Muscle of back (tissue), 11 donors: ENCODE results near the gene HMG20B. TPM values are rescaled to one million over a fixed set of nuclear protein-coding genes. Genes with fewer than 3 reads are reported as not detected.
A peak's percentile ranks its signal among the peaks of the same experiment; 100 is the strongest.
"Not testable (repeated sequence)": the region's sequence is repeated elsewhere in the genome, so short reads cannot be mapped to it uniquely, and the experiment has no call there.

ENCODE experiments used
- DNase-seq, 3 donors: peaks; one replicate each; pipeline versions ENCODE4 v3.0.0 to v3.0.0-alpha.2; 2013
- polyA plus RNA-seq, 10 donors: library from polyadenylated mRNA; unstranded; fragments of 120-200 nt; gene quantifications; one replicate each; pipeline ENCODE4 v1.2.1, GENCODE V29; 2013; ENCODE audit not compliant: insufficient read length in 10 of 10

Gene HMG20B
- polyA plus RNA-seq, 10 donors: 28.2 to 43.6 (median 34.7) TPM

DNA sequence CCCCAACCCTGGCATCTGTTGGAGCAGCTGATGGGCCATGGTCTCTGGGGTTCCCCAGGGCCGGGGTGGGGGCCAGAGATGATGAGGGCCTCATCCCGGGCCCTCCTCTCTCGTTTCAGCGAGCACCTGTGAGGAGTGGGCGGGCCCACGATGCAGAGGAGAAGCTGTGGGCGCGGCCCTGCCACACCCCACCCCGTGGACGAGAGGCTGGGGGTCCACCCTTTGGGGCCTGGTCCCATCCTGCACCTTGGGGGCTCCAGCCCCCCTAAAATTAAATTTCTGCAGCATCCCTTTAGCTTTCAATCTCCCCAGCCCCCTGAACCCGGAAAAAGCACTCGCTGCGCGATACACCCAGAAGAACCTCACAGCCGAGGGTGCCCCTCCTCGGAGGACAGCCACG lies 5.6 kb downstream of the HMG20B start:
- DNase-seq: no peak

DNA sequence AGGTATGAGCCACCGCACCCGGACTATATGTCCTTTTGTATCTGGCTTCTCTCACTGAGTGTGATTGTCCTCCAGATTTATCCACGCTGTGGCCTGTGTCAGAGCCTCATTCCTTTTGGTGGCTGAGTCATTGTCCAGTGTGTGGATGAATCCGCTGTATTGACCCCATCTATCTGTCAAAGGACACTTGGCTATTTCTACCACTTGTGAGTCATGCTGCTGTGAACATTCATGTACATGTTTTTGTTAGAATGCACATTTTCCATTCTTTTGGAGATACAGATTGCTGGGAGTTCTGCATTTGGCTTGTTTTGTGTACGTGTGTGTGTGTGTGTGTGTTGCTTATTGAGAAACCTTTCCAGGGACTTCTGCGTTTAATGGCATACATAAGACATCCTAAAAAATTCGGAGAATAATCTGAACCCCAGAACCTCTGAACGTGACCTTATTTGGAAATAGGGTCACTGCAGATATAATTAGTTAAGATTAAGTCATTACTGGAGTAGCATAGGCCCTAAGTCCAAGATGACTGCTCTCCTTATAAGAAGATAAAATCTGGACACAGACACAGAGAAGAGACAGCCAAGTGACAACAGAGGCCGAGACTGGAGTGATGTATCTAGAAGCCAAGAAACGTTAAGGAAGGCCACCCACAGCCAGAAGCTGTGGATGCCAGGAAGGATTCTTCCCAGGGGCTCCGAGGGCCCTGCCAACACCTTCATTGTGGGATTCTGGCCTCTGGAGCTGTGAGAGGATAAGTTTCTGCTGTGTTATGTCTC lies 7.6 kb downstream of the HMG20B start:
- DNase-seq: peak; percentile 33 to 69 (median 67)

DNA sequence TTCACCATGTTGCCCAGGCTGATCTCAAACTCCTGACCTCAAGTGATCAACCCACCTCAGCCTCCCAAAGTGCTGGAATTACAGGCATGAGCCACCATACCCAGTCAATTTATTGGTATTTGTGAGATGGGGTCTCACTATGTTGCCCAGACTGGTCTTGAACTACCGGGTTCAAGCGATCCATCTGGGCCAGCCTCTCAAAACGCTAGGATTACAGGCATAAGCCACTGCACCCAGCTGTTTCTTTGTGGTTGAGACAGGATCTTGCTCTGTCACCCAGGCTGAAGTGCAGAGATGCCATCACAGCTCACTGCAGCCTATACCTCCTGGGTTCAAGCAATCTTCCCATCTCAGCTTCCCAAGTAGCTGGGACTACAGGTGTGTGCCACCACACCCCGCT lies 9.0 kb downstream of the HMG20B start:
- not testable (repeated sequence) for DNase-seq

DNA sequence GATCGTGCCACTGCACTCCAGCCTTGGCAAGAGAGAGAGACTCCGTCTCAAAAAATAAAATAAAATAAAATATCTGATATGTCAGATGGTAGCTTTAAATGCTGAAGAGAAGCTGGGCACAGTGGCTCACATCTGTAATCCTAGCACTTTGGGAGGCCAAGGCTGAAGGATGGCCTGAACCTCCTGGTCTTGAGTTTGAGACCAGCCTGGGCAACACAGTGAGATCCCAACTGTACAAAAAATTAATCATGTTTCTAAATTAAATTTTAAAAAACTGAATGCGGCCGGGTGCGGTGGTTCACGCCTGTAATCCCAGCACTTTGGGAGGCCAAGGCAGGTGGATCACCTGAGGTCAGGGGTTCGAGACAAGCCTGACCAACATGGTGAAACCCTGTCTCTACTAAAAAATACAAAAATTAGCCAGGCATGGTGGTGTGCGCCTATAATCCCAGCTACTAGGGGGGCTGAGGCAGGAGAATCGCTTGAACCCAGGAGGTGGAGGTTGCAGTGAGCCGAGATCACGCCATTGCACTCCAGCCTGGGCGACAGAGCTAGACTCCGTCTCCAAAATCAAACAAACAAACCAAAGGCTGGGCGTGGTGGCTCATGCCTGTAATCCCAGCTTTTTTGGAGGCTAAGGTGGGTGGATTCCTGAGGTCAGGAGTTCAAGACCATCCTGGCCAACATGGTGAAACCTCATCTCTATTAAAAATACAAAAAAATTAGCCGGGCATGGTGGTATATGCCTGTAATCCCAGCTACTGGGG lies 11.5 kb downstream of the HMG20B start:
- not testable (repeated sequence) for DNase-seq

DNA sequence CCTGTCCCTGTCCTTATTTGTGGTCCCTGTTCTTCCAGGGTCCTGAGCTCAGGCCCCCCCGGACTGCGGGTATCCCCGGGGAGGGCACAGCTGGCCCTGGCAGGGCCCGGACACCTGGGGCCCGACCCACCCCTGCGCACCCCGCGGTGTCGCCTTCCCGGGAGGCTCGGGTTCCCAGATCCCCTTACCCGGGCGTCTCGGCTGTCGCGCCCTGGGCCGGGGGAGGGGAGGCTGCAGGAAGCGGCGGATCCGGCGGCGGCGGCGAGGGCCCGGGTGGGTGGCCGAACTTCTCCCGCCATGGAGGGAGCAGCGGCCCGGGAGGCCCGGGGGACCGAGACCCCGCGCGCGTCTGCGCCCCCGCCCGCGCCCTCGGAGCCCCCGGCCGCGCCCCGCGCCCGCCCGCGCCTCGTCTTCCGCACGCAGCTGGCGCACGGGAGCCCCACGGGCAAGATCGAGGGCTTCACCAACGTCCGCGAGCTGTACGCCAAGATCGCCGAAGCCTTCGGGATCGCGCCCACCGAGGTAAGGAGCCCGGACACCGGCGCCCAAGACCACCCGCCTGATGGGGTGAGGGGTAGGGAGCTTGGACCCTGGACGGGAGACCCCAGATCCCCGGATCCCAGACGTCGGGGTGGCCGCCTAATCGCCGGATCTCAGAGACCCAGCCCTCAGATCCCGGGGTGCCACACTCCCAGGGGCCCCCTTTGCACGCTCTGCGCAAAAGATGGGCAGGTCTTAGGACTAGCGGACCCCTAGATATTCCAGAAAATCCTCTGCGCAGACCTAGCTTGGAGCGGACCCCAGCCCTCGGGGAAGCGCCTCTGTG lies 12.8 kb downstream of the HMG20B start, which contains the start of gene GIPC3:
GIPC3 (plus strand) TSS at position 178 of the 826 bp plus-strand sequence; CDS start at position 298, 120 bp downstream.
- no peak for DNase-seq

DNA sequence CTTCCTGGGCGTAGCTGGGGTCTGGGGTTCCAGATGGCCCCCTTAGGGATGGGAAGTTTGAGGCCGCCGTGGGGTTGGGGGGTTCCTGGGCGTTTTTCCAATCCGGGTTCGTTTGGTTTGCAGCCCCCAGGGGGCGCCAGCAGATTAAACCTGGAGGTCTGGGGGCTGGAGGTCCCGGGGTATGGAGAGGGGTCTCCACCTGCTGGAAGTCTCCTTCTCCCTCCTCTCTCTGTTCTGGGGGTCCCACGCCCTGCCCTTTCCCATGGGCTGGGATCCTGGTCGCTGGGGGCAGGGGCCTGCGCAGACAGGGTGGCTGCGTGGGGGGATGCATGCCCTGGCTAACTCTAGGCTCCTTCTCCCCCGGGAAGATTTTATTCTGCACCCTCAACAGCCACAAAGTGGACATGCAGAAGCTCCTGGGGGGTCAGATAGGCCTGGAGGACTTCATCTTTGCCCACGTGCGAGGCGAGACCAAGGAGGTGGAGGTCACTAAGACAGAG lies 13.4 kb downstream of the HMG20B start:
- DNase-seq: no peak

DNA sequence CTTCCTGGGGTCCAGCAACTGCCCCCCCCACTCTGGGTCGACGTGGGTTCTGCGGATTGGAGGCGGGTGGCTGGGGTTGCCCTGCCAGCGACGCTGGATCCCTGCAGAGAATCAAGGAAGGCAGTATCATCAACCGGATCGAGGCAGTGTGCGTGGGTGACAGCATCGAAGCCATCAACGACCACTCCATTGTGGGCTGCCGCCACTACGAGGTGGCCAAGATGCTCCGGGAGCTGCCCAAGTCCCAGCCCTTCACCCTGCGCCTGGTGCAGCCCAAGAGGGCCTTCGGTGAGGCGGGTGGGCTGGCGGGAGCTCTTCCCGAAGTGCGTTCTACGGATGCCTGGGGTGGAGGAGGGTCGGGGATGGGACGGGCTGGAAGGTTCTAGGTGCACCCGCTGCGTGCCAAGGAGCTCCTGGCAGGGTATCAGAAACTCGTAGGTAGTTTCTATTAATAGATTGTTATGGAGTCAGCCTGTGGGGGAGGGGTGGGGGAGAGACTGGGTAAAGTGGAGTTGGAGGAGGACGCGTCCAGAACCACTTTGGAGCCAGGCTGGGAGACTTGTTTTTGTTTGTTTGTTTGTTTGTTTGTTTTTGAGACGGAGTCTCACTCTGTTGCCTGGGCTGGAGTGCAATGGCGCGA lies 14.1 kb downstream of the HMG20B start:
- no peak for DNase-seq

DNA sequence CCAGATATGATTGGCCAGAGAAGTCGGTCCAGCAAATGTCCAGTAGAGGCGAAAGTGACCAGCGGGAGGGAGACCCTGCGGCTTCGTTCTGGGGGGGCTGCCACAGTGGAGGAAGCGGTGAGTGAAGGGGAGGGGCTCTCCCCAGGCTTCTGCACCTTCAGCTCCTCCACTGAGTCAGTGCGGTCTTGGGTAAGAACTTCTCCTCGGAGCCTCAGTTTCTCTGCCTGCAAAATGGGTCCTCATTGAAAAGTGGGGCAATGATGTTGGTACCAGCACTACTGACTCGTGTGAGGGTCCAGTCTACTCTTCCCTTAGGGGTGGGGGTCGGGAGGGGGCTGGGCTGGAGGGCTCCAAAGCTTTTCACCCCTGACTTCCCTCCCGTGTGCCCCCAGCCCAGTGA lies 16.7 kb downstream of the HMG20B start:
- no peak for DNase-seq

DNA sequence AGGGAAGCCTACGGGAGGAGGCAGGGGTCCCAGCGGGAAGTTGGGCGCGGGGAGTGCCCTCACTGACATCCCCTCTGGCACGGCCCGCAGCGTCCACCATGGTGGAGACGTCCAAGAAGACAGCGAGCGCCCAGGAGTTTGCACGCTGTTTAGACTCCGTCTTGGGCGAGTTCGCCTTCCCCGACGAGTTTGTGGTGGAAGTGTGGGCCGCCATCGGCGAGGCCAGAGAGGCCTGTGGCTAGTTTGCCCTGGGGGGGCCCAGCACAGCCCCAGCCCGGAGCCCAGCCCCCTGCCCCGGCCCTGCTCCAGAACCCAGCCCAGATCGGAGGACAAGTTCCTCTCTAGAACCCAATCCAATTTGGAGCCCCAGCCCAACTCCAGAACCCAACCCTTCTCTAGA lies 17.2 kb downstream of the HMG20B start:
- DNase-seq: no peak

DNA sequence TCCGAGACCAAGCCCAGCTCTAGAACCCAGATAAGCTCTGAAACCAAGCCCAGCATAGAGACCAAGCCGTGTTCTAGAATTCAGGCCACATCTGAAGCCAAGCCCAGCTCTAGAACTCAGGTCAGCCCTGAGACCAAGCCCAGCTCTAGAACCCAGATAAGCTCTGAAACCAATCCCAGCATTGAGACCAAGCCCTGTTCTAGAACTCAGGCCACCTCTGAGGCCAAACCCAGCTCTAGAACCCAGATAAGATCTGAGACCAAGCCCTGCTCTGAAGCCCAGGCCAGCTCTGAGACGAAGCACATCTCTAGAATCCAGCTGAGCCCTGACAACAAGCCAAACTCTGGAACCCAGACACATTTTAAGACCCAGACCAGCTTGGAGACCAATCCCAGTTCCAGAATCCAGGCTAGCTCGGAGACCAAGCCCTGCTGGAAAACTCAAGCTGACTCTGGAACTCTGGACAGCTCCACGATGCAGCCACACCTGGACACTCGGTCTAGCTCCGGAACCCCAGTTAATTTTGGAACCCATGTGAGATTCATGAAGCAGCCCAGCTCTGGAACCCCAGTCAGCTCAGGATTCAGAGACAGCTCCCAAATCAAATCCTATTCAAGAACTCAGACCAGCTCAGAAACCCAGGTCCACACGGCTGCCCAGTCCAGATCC lies 18.4 kb downstream of the HMG20B start:
- DNase-seq: no peak

DNA sequence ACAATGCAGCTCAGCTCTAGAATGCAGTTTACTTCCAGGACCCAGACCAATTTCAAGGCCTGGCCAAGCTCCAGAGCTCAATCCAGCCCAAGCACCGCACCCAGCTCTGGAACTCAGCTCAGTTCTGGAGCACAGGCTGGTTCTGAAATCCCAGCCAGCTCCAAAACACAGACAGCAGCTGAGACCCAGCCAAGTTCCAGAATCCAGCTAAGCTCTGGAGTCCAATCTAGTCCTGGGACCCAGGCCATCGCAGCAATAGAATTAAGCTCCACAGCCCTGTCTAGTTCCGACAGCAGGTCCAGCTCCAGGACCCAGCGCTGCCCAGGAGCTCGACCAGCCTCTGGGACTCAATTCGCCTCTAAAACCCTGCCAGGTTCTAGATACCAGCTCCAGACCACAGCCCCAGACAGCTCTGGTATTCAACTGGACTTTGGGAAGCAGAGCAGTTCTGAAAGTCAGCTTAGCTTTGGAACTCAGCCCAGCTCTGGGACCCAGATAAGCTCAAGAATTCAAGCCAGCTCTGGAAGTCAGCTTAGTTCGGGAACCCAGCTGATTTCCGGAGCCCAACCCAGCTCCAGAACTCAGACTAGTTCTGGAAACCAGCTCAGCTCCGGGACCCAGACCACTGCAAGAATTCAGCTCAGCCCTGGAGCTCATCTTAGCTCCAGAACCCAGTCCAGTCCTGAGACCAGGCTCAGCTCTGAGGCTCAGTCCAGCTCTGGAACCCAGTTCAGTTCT lies 19.3 kb downstream of the HMG20B start:
- peak in 1 of 3 donors; percentile 0 for DNase-seq

DNA sequence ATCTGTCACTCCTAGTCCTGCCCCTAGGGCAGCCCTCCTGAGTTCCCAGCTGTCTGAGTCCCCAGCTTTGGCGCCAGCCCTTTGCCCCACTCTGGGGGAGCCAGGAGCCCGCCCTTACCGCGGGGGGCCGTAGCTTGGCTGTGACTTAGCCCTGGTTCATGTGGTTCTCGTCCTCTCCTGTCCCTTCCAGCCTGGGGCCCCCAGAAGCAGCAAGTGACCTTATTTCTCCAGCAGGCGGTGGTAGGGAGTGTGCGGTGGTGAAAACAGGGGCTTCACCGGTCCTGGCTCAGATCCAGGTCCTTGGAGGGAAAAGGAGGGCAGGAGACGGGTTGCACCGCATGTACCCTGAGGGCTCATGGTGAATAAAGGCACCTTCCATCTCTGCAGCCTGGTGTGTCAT lies 20.4 kb downstream of the HMG20B start:
- peak in 1 of 3 donors; percentile 0 for DNase-seq

DNA sequence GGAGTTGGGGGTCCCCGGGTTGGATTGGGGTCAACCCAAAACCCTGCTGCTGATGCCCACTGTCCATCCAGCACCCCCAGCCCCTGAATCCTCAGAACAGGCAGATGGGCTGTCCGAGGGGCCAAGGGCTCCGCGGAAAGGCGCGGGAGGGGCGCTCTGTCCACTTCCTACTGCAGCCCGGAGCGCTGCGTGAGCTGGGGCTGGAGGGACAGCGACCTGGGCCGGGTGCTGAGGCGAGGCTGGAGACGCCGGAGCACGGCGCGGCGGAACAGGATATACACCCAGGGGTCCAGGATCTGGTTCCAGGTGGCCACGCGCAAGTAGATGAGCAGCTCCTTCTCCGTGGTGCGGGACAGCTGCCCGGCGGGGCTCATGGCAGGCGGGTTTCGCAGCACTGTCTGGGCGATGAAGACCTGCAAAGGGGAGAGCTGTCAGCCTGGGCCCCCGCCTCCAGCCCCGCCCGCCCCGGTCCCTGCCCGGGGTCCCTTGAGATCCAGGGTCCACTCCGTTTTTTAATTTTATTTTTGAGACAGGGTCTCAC lies 22.8 kb downstream of the HMG20B start:
- peak in 1 of 3 donors; percentile 0 for DNase-seq

DNA sequence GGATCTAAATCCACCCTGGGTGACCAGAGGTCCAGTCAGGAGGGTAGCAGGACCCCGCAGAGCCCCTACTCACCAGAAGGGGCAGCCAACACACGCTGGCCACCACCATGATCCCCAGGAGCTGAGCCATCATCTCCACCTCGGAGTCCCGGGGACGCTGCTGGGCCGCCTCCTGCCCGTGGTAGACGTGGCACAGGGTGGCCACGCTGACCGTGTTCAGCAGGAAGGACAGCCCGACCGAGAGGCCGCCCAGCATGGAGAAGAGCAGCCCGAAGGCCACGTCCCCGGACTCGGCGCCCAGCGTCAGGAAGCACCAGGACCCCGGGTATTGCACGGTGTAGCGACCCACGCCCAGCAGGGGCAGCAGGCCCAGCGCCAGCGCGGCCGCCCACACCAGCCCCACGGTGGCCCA lies 27.0 kb downstream of the HMG20B start:
- no peak for DNase-seq

DNA sequence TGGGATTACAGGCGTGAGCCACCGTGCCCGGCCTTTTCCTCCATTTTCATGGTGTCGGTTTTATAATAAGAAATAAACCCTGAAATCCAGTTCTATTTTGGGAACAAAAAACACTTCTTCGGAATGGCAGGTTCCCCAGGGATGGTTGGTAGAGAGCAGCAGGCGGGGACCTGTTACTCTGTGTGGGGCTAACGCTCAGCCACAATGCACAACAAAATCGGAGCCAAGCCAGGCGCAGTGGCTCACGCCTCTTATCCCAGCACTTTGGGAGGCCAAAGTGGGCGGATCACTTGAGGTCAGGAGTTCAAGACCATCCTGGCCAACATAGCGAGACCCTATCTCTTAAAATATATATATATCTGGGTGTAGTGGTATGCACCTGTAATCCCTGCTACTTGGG lies 28.3 kb downstream of the HMG20B start:
- DNase-seq: no peak

DNA sequence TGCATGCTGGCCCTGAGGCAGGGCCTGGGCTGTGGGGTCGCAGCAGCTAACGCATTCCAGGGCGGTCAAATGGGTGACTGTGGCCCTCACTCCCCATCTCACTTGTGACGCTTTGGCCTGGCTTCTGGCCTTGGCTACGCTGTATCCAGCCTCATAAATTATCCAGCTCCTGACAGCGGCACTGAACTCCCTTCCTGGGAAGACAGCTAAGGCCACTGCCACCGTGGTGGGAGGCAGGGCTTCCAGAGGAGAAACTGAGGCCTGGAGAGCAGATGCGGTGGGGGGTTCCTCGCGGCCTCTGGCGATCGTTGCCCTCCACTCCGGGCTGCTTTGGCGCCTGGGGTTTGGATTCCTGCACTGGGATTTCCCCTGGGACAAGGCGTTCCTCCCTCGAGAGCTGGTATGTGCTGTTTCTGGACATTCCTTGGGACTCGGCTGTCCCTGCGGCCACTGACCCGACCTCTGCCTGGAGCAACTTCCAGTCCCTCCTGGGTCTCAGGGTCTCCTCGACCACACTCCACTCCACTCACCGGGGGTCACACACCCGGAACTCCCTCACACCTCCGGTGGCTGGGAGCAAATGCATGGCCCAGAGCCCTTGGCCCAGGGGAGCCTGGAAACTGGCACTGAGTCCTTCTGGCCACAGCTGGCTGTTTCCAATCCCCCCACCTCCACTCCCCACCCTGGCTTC lies 30.5 kb downstream of the HMG20B start:
- DNase-seq: no peak

DNA sequence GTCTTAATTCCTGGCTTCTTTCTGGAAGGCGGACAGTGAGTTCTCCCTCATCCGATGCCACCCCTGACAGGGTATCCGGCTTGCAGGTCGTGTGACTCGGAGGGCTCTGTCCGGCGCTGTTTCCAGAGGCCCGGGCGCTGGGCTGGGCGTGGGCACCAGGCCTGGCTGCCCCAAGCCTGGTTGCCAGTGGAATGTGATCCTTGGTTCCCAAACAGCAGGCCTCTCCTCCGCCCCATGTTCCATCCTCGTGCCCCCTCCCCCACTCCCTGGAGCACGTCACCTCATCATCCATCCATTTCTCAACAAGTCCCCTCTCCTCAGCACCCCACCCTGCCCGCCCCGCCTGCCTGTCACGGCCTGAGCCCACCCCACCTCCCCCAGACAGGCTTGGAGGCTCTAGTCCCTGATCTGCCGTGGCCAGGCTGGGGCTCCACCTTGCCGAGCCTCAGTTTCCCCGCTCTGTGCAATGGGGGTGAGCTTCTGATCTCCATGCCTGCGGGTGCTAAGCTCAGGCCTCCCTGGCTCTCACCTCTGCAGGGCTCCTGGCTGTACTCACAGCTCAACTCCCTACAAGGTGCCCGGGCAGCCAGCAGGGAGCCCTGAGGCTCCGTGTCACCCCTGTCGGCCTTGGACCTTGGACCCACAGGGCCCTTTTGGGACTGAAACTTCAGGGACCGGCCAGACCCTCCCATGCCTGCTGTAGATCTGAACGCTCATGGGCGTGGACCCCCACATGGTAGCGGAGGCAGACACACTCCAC lies 31.7 kb downstream of the HMG20B start:
- DNase-seq: no peak

DNA sequence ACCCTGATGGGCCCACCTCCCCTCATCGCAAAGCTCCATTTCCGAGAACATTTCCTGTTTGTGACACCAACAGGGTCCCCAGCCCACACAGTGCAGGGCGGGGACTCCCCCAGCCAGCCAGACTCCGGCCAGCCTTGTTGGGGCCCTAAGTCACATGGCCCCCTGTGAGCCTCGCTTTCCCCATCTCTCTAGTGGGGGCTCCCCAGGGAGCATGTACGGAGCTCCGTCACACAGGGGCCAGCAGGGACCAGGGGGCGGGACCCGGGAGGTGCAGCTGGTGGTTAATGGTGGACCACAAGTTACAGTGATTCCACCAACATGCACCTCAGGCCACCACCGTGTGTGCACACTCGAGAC lies 32.2 kb downstream of the HMG20B start:
- no peak for DNase-seq

DNA sequence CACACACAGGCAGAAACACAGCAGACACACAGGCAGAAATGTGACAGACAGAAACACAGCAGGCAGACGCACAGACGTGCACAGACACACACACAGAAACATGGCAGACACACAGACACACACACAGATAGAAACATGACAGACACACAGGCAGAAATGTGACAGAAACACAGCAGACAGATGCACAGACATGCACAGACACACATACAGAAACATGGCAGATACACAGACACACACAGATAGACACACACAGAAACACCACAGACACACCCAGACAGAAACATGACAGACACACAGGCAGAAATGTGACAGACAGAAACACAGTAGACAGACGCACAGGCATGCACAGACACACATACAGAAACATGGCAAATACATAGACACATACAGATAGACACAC lies 32.6 kb downstream of the HMG20B start:
- no peak for DNase-seq
